ENCODE data around the gene ESYT2.
"Not testable (repeated sequence)": the region's sequence is repeated elsewhere in the genome, so short reads cannot be mapped to it uniquely, and the experiment has no call there.

The ESYT2 gene, protein sequence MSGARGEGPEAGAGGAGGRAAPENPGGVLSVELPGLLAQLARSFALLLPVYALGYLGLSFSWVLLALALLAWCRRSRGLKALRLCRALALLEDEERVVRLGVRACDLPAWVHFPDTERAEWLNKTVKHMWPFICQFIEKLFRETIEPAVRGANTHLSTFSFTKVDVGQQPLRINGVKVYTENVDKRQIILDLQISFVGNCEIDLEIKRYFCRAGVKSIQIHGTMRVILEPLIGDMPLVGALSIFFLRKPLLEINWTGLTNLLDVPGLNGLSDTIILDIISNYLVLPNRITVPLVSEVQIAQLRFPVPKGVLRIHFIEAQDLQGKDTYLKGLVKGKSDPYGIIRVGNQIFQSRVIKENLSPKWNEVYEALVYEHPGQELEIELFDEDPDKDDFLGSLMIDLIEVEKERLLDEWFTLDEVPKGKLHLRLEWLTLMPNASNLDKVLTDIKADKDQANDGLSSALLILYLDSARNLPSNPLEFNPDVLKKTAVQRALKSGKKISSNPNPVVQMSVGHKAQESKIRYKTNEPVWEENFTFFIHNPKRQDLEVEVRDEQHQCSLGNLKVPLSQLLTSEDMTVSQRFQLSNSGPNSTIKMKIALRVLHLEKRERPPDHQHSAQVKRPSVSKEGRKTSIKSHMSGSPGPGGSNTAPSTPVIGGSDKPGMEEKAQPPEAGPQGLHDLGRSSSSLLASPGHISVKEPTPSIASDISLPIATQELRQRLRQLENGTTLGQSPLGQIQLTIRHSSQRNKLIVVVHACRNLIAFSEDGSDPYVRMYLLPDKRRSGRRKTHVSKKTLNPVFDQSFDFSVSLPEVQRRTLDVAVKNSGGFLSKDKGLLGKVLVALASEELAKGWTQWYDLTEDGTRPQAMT

GRCh38 chr7:158829342-158830210 is at the start of gene ESYT2:
ESYT2 (minus strand) TSS chr7:158829509; CDS start chr7:158829418, 91 bp downstream.
- DNase-seq (ENCODE audit: low spot score), result peak; percentile 97

DNA sequence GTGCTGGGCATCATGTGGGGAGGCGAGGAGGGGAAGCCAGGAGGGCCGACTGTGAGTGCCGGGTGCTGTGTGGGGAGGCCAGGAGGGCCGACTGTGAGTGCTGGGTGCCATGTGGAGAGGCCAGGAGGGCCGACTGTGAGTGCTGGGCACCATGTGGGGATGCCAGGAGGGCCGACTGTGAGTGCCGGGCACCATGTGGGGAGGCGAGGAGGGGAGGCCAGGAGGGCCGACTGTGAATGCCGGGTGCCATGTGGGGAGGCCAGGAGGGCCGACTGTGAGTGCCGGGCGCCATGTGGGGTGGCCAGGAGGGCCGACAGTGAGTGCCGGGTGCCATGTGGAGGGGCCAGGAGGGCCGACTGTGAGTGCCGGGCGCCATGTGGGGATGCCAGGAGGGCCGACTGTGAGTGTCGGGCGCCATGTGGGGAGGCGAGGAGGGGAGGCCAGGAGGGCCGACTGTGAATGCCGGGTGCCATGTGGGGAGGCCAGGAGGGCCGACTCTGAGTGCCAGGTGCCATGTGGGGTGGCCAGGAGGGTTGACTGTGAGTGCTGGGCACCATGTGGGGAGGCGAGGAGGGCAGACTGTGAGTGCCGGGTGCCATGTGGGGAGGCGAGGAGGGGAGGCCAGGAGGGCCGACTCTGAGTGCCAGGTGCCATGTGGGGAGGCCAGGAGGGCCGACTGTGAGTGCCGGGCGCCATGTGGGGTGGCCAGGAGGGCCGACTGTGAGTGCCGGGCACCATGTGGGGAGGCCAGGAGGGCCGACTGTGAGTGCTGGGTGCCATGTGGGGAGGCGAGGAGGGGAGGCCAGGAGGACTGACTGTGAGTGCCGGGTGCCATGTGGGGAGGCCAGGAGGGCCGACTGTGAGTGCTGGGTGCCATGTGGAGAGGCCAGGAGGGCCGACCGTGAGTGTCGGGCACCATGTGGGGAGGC is 49.1 kb upstream of the ESYT2 start:
- DNase-seq (ENCODE audit: low spot score), result peak; percentile 83

DNA sequence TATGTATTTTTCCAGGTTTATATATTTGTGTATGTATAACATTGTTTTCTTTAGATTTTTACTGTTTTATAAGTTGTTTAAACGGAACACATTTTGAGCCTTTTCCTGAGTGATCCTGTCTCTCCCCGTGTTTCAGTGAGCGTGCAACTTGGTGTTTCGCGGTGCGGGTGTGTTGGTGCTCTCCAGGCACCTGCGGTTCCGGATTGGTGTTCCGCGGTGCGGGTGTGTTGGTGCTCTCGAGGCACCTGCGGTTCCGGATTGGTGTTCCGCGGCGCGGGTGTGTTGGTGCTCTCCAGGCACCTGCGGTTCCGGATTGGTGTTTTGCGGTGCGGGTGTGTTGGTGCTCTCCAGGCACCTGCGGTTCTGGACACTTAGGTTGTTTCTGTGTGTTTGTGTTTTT is 47.7 kb upstream of the ESYT2 start:
- no peak for DNase-seq (ENCODE audit: low spot score)

- no peak for DNase-seq (ENCODE audit: low spot score)
These were observed 40.6 kb upstream of the ESYT2 start for GRCh38 chr7:158869876-158870275.

GRCh38 chr7:158868764-158869410 is 39.6 kb upstream of the ESYT2 start:
- no peak for DNase-seq (ENCODE audit: low spot score)

DNA sequence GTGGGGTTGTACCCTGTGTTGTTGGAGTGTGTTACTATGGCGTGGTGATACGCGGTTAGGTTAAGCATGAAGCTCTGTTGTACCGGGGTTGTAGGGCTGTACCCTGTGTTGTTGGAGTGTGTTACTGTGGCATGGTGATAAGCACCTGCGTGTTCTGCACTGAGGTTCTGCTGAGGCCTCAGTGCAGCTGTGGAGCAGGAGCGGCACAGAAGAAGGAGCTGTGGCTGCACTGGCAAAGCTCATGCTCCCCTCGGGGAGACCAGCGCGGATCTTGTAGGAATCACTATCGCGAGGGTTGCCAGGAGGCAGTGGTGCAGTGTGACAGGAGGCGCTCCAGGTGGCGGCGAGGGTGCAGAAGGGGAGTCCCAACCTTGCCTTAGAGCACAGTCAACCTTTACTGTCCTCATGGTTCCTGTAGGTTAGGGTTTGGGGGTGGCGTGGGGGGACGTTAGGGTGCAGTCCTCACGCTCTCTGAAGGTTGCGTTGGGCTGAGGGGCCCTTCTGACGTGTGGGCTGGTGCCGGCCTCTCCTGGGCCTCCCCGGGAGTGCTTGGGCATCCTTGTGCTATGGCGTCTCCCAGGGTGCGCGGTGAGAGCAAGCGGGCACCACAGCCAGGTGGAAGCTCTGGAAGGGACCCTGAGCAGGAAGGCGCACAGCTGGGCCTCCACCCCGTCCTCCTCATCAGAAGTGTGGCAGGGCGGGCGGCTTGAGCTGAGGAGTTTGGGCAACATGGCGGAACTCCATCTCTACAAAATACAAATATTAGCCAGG is 38.1 kb upstream of the ESYT2 start:
- DNase-seq (ENCODE audit: low spot score), result no peak

- DNase-seq (ENCODE audit: low spot score), result no peak
These were observed 36.7 kb upstream of the ESYT2 start for GRCh38 chr7:158865977-158866376.

GRCh38 chr7:158865462-158865922 is 36.2 kb upstream of the ESYT2 start:
- no peak for DNase-seq (ENCODE audit: low spot score)

DNA sequence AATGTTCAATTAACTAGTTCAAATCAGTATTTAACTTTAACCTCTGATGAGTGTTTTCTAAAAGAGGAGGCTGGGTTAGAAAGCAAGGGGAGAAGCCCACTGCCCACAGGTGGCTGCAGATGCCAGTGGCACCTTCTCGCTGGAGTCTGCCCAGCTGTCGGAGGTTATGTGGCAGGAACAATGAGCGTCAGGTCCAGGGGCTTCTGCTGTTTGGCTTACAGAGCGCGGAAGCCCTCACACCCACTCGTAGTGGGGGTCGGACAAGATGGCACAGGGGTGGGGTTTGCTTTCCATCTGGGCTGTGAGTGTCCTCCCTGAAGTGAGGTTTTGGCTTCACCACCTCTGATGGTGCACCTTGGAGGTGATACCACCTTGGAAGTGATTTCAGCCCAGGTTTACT is 35.5 kb upstream of the ESYT2 start:
- no peak for DNase-seq (ENCODE audit: low spot score)

DNA sequence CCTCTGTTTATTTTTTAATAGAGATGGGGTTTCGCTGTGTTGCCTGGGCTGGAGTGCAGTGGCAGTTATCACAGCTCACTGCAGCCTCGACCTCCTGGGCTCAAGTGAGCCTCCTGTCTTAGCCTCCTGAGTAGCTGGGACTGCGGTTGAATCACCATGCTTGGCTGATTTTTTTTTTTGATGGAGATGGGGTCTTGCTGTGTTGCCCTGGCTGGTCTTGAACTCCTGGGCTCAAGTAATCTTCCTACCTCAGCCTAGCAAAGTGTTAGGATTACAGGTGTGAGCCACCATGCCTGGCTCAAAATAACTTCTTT is 35.2 kb upstream of the ESYT2 start:
- no peak for DNase-seq (ENCODE audit: low spot score)

GRCh38 chr7:158863611-158864506 is 34.5 kb upstream of the ESYT2 start:
- no peak for DNase-seq (ENCODE audit: low spot score)

- not testable (repeated sequence) for DNase-seq (ENCODE audit: low spot score)
These were observed 33.8 kb upstream of the ESYT2 start for GRCh38 chr7:158862985-158863610.

- DNase-seq (ENCODE audit: low spot score), result no peak
These were observed 32.8 kb upstream of the ESYT2 start for GRCh38 chr7:158861936-158862704.

DNA sequence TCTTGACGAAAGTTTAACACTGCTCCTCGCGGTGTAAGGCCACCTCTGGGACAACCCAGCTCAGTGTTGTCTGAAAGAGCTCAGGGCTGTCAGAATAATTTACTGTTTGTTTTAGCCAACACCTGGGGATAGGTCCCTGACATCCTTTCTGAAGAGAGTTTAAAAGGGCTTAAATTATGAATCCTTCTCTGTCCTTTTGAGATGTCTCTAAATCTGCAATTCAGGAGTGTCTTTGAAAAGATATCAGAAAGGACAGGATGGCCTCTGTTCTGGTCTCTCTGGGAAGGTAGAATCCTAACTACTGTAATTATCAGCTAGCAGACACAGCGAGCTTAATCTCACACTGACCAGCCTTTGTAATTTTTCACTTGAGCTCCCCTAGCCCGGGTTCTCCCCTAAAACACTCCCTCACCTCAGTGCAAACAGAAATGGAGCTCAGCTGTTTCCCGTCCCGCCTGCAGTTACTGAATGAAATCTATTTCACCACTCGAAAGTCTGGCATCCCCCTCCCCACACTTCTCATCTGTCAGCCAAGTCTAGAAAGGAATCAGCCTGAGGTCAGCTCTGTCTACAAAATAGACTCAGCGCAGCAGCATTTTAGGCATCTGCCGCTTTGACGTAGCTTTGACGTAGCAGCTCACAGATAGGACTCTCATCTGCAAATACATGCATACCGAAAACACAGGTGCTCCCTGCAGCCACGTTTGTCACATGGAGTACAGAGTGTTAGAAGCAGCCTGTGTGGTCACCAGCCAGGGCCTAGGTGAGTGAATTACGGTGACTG is 31.9 kb upstream of the ESYT2 start:
- DNase-seq (ENCODE audit: low spot score), result no peak

GRCh38 chr7:158860394-158860793 is 31.1 kb upstream of the ESYT2 start:
- DNase-seq (ENCODE audit: low spot score), result no peak
